Measurements from ENCODE around the gene SYNE1.
"Not testable (repeated sequence)": the region's sequence is repeated elsewhere in the genome, so short reads cannot be mapped to it uniquely, and the experiment has no call there.

Gene SYNE1

GRCh38 chr6:152484806-152485205 is 152.4 kb downstream of the SYNE1 start:
- no peak for DNase-seq

DNA sequence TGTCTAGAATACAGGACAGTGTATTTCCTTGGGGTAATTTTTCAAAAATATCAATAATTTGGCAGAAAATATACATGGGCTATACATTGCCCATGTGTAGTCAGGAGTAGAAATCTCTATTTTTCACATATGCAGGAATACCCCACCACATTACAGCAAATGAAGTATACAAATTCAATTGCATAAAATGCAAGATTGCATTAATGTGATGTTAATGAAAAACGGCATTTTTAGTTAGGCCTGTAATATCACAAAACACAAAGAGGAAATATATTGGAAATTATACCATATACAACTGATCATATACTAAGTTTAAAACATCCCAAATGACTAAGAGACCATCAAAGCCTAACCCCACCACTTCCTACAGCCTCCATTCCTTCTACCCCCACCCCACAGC is 154.9 kb downstream of the SYNE1 start:
- DNase-seq: no peak

DNA sequence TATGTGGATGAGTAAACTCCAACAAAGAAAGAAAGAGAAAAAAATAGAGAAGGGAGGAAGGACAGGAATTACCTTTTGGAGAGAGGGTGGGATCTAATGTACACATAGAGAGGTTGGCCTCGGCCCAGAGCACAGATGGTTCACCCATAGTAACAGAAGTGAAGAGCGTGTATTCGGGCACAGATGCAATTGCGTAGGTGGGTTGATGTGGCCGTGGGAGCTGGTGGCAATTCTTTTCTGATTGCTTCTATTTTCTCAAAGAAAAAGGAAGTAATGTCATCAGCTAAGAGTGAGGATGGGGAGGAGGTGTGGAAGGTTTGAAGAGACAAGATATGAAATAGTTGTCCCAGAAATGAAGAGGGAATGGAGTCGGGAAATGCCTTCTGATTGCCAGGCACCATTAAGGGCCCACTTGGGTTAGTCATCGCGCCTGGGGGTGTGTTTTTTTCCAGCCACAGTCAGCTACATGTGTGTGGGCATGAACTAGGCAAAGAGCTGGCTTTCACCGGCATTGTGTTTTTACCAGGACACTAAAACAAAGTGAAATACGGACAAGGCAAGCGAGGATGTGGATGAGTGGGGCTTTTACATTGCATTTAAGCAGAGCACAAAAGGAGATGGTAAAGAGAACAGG is 158.7 kb downstream of the SYNE1 start:
- no peak for DNase-seq

DNA sequence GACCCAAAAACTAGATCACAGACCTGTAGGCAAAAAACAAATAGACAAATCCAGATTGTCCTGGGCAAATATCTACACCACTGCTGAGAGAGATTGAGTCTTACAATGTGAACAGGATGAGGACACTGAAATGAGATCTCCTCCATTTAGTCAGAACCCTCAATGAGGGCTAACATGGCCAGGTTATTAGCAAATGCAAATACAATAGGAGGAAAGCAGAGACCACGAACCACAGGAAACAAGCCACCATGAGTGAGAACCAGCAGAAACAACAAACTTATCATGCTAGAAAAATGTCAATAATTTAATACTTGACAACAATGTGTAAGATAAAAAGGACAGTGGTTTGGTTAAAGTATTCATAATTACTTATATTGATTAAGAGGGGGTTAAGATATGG is 162.8 kb downstream of the SYNE1 start:
- DNase-seq: peak; percentile 57

DNA sequence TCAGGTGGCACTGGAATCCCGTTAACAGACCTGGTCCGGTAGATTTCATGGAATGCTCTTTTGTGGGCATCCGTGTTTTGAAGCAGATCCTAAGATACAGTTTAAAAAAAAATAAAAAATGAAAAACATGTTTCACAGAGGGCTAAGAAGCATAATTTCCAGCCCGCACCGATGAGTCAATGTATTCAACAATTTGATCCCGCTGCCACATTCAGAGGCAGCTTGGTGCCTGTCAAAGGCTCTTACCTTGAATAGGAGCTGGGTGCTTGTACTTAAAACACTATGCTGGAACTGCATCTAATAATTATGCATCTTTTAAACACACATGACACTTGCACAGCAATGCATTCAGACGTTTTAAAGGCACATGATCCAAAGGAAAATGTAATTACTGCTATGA is 164.8 kb downstream of the SYNE1 start:
- DNase-seq: peak; percentile 35

GRCh38 chr6:152471456-152472265 is 165.5 kb downstream of the SYNE1 start:
- peak; percentile 51 for DNase-seq

DNA sequence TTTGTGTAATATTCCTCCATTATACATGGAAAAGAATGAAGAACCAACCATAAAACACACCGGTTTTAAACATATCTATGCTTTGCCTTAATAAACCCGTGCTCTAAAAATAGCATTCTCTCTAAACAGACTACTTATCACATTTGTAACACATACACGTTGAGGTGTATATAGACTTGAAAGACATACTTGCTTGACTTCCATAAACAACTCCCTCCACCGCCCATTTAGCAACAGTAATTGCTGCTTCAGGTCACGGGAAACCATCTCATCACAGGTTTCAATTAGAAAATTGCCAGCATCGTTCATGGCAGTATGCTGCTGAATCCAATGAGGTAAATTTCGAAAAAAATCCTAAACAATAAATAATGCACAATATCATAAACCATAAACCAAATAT is 174.0 kb downstream of the SYNE1 start:
- no peak for DNase-seq

- no peak for DNase-seq
These were observed 174.4 kb downstream of the SYNE1 start for GRCh38 chr6:152462716-152463115.

DNA sequence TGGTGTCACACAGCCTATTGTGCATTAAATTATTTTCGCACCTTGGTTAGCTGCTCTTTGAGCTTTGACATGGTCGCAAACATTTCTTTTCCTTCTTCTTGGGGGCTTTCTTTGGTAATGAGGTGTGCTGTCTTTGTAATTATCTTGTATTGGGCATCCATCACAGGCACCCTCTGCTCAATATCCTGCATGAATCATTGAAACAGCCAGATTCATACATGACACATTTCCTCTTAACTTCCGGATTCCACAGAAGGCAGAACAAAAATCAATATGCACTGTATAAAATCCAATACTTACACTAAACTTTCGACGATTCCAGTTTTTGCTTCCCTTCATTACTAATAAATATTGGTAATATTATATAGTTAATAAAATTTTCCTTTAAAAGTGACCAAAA is 175.6 kb downstream of the SYNE1 start:
- DNase-seq: peak; percentile 22

DNA sequence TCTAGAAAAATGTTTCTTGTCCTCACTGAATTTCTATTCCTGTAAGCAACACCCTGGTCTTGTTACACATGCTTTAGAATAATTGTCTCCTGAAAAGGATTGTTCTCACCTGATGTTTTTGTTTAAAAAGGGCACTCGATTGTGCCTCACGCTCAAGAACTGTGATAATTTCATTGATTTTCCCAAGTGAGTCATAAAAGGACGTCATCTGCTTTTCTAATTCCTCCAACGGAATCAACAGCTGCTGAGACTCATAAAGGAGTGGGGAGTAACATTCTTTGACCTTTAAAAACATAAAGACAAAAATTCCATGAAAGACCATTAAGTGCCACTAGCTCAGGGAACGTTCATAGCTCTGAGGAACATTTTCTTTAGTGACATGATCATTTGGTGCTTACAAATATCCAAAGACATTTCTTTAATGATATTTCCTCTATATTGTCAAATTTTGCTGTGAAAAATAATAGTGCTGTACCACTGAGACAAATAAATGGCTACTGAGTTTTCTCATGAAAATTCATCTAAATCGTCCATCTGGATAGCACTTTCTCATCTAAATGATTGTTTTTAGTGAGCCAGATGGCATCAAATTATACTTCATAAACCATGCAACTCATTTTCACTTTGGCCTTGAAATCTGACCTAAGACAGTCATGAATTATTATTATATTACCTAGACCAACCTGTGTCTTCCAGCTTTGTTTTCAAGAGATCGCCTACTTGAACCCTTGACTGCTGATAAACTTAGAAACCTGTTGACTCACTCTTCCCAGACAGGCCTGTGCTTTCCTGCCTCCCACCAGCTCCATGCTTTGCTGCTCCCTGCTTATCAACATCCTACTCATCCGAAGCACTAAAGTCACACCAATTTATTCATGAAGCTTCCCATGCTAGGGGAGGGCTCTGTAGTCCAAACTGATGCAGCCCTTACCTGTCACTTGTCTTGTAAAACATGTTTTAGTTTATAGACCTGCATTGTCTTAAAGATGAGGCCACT is 178.2 kb downstream of the SYNE1 start:
- DNase-seq: peak; percentile 22

DNA sequence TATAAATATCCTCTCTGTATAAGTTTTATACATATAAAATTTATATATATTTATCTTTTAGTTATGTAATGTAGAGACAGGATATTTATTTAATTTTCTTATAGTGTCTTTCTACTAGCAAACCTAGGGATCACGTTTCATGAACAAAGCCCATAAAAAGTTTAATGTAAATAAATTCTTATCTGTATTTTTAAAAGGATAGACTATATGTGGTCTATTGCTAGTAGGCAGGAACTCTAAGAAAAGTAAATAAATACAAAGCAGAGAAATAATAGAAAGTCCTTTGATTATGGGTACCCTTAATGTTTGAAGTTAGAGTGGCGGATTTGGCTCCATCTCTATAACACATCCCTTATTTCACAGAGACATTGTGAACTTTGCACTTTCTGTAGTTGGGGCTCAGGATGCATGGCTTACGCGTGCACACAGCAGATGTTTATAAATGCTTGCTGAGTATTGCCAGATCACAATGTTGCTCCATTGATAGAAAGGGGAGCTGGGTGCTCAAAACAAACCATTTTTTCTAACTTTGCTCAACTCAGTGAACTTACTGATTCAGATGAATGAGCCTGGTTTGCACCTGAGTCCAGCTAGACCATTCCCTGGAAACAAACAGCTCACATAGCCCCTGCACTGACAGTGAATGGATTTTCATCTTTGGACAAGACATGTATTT is 179.1 kb downstream of the SYNE1 start:
- DNase-seq: no peak

- DNase-seq: no peak
These were observed 183.2 kb downstream of the SYNE1 start for GRCh38 chr6:152454003-152454402.

- no peak for DNase-seq
These were observed 183.7 kb downstream of the SYNE1 start for GRCh38 chr6:152453421-152453820.

DNA sequence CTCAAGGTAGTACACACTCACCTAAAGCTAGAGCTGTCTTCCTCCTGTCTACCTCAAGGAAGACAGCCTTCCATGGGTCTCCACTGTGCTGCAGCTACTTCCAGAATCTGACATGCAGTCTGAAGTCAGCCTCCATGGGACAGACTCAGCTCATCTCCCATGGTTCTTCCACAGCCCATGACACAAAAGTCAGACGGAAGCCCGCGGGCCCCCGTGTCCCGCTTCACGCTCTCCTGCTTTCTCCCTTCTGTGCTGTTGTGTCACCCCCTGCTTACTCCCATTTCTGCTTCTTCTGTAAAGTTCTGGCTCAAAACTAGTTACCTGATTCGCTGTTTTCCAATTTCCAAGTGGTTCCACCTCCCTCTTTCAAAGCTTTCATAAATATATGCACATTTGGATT is 184.5 kb downstream of the SYNE1 start:
- DNase-seq: no peak

GRCh38 chr6:152450519-152450918 is 186.6 kb downstream of the SYNE1 start:
- DNase-seq: no peak

DNA sequence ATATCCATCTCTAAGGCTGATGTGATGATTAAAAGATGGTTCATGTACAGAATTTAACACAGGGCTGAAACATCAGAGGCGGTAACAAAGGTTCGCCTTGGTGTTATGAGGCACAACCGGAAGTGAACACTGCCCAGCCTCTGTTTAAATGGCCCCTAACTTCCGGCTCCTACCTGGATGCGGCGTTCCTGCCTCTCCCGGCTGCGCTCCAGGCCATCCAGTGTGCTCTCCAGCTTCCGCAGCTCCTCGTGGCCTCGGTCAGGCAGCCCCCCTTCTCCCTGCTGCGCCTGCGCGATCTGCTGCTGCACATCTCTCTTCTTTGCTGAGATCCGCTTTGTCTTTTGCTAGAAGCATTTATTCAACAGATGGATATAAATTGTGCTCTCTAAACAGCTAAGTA is 195.3 kb downstream of the SYNE1 start:
- DNase-seq: no peak

DNA sequence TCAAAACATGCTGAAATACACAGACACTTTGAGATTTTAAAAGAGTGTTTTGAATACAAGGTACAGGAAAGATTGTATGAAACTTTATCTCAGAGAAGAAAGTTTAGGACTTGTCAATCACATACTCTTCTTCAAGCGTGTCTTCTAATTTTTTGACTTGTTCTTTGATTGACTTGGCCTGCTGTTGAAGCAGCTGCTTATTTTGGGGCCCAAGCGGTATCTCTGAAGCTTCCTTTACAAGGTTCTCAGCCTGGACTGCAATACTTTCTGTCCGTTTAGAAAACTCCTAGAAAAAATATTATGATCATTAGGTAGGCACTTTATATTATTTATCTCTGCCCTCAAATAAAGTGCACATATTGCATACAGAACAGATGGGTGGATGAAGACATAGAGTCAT is 201.3 kb downstream of the SYNE1 start:
- DNase-seq: no peak

GRCh38 chr6:152432758-152433157 is 204.4 kb downstream of the SYNE1 start:
- no peak for DNase-seq

- DNase-seq: peak; percentile 9
These were observed 209.0 kb downstream of the SYNE1 start for GRCh38 chr6:152428126-152428525.

- no peak for DNase-seq
These were observed 210.9 kb downstream of the SYNE1 start for GRCh38 chr6:152426276-152426675.

DNA sequence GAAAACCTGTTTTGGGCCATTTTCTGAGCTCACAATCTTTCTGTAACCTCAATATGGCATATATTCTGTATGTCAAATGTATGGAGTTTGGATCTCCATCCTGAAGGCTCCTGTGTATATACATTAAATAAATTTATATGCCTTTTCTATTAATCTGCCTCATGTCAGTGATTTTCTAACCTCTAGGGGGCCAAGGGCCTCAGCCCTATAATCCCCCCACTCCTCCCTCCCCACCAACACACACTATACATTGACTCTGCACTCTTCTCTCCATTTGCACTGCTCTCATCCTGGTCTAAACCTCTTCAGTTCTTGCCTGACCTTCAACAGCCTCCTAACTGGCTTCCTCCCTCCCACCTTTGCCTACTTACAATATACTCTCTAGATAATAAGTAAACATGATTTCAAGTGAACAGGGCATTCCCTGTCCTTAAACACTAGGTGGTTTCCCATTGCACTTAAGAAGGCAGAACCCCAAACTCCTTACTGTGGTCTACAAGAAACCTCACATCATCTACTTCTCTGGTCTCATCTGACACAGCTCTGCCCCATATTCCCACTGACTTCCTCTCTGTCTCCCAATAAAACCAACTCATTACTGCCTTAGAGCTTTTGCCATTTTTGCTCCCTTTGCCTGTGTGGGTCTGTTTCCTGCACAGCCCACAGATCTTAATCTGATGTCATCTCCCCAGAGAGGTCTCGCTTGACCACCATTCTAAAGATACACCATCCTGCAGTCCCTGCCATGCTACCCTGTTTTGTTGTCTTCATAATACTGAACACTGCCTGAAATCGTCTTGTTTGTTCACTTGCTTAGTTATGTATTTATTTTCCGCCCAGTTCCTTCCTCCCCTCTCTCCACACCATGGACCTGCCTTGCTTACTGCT is 213.7 kb downstream of the SYNE1 start:
- DNase-seq: no peak

DNA sequence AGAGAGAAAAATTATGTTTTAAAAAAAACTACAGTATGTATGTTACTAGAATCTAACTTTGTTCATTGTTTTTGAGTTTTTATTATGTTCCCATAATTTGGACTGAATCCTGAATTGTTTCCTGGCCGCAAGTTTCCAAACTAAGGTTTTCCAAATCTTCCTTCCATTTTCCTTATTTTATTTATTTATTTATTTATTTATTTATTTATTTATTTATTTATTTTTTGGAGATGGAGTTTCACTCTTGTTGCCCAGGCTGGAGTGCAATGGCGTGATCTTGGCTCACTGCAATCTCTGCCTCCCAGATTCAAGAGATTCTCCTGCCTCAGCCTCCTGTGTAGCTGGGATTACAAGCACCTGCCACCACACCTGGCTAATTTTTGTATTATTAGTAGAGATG is 215.7 kb downstream of the SYNE1 start:
- not testable (repeated sequence) for DNase-seq
